ENCODE measurements around the gene MS4A6A.
"Not testable (repeated sequence)": the region's sequence is repeated elsewhere in the genome, so short reads cannot be mapped to it uniquely, and the experiment has no call there.

The MS4A6A gene

GRCh38 chr11:60129853-60130252, 53.0 kb downstream of the MS4A6A start:
- DNase-seq (ENCODE audit: low read depth in 2 of 2), result no peak

- not testable (repeated sequence) for DNase-seq (ENCODE audit: low read depth in 2 of 2)
These were observed 54.0 kb downstream of the MS4A6A start for GRCh38 chr11:60128866-60129265.

DNA sequence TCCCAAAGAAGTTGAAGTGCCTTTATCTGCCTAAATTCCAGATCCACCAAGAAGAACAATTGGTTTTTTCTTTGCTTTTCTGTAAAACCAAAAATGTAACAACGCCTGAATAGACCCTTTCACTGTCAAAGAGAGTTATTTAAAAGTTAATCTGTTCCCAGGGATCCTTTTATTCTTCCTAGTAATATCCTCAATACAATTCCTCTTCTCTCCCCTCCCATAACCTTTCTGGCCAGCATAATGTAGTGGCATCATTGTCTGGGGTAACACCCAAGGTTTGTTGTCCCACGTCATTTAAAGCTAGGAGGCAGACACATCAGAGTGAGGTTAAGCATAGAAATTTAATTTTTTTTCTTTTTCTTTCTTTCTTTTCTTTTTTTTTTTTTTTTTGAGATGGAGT, 54.5 kb downstream of the MS4A6A start:
- no peak for DNase-seq (ENCODE audit: low read depth in 2 of 2)

- DNase-seq (ENCODE audit: low read depth in 2 of 2), result no peak
These were observed 55.5 kb downstream of the MS4A6A start for GRCh38 chr11:60127311-60127811.

DNA sequence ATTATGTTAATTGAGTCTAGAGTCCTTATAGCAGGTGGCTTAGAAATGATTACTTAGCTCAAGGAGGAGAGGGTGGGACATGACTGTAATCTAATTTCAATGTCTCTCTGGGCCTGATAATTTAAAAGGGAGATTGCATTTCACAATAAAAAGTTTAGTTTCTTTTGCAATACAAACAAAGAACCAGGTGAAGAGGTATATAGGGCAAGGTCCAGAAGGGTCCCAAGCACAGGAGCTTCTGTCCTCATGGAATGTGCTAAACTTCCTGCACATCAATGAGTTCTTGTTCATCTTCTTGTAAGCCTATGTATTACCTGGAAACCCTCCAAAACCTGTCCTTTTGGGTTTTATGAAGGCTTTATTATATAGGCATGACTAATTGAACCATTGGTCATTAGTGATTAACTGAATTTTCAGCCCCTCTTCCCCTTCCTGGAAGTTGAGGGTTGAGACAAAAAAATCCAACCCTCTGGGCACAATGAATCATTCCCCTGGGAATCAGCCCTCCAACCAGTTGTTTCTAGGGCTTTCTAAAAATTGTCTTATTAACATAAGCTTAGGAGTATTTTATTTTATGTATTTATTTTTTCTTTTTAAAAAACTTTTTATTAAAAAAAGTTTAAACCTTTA, 56.8 kb downstream of the MS4A6A start:
- DNase-seq (ENCODE audit: low read depth in 2 of 2), result no peak

DNA sequence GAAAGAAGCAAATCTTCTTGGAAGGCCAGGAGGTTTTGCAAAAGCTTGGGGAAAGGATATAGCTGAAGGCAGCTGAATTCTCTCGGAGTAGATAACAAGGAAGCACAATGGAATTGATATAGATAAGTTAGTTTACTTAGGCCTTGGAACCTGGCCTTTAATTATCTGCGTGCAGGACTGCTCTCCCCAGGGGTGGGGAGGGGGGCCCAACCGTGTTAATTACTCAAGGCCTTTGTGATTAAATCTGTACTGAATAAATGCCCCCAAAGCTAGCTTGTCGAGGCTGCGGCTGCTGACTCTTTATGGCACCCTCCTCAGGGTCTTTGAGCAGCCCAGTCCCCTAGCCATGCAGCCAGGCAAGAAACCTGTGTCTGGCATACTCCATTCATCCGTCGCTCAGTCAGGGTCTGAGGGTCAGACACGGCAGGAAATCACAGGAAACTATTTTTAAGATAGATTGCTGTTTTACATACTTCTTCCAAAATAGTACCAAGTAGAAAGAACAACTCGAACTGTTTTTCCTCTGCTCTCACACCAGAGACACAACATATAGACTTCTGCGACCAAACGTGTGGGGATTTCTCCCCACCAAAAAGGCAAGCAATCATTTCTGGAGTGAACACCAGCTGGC, 58.0 kb downstream of the MS4A6A start:
- no peak for DNase-seq (ENCODE audit: low read depth in 2 of 2)
